AG08395 (cell line): ENCODE measurements around the gene NPIPB13.
"Not testable (repeated sequence)": the region's sequence is repeated elsewhere in the genome, so short reads cannot be mapped to it uniquely, and the experiment has no call there.

Experiments used
- DNase-seq: peaks from one replicate; pipeline ENCODE4 v3.0.0; 2012; ENCODE audit warnings: mixed read lengths, low spot score

The NPIPB13 gene

DNA sequence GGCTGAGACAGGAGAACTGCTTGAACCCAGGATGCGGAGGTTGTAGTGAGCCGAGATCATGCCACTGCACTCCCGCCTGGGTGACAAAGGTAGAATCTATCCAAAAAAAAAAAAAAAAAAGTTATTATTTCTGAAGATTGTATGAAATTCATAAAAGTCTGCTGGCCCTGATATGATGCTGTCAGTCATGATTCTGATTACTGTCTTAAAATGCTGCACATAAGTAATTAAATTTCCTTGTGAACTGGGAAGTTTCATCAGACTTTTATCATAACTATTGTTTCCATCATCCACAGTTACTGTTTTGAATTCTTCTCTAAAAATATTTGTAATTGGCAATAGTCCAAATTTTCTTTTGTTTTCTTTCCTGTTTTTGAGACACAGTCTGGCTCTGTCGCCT is at the start of gene NPIPB13:
Gene NPIPB13, minus strand, starts transcription at position 101 of the 400 bp plus-strand sequence. CDS start 2,906 bp downstream, outside the sequence.
- DNase-seq = not testable (repeated sequence)

DNA sequence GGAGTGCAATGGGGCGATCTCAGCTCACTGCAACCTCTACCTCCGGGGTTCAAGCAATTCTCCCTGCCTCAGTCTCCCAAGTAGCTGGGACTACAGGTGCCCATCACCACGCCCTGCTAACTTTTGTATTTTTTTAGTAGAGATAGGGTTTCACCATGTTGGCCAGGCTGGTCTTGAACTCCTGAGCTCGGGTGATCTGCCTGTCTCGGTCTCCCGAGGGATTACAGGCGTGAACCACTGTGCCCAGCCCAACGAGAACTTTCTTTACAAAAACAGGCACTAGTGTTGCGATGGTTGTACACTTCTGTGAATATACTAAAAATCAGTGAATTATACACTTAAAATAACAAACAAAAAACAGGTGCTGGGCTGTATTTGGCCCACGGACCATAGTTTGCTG is 34.1 kb upstream of the NPIPB13 start:
- not testable (repeated sequence) for DNase-seq

DNA sequence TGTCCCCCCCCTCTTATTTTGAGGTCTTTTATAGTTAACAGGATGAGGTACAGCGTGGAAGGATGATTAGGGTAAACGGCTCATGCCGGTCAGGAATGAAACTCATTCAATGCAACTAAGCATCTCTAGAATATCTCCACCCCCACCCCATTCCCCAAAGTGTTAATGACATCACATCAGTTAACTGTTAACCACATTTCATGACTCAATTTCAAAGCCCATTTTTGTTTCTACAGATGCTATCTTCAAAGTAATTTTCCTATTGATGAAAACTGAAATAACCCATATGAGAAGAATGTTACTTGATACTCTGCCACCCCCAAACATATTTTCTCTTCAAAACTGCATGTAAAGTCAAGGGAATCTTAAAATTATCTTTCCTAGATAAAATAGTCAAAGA is 30.2 kb upstream of the NPIPB13 start:
- not testable (repeated sequence) for DNase-seq

DNA sequence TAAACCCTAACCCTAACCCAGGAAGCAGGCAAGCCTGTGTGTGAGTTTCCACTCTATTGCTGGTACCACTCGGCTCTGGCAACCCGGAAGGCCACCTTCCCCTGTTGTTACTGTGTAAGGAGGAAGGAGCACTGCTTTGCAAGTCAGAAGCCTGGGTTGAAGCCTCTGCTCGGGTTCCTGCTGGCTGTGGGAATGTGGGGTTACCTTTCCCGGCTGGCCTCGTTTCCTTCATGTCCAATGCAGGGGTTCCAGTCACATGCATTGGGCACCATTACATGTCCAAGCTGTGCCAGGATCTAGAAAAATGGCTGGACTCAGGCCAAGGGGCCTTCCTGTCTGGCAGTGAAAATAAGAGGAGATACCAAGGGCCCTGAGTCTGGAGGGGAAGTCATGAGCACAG is 31.2 kb downstream of the NPIPB13 start:
- not testable (repeated sequence) for DNase-seq

DNA sequence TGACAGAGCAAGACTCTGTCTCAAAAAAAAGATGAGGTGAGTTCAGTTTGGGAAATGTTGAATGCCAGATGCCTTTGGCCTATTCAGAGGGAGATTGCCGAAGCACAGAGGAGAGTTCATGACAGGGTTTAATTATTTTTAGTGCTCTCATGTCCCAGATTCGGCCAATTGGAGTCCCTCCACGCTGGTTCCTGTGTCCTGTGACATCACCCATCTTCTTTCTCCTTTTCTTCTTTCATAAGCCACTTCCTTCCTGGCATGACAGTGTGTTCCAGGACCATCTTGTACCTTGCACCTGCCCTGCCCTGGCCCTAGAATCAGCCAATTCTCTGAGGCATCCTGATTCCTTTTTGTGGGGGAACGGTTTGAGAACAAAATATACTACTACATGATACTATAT is 36.9 kb downstream of the NPIPB13 start:
- DNase-seq = not testable (repeated sequence)

DNA sequence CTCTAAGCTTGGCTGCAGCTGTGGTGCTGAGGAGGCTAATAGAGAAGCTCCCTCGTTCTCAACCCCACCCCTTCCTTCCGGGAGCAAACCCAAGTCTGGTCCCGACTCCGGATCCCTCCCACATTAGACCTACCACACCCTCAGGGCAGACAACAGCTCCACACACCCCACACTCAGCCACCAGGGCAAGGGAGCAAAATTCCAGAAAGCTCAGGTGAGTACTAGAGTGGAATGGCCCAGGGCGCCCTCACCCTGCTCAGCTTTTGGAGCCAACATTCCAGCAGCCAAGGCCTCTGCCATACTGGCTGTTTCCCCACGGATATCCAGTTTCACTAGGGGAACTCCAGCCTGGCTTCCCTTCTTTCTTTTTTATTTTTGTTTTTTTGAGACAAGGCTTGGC is 39.2 kb downstream of the NPIPB13 start:
- DNase-seq = not testable (repeated sequence)

DNA sequence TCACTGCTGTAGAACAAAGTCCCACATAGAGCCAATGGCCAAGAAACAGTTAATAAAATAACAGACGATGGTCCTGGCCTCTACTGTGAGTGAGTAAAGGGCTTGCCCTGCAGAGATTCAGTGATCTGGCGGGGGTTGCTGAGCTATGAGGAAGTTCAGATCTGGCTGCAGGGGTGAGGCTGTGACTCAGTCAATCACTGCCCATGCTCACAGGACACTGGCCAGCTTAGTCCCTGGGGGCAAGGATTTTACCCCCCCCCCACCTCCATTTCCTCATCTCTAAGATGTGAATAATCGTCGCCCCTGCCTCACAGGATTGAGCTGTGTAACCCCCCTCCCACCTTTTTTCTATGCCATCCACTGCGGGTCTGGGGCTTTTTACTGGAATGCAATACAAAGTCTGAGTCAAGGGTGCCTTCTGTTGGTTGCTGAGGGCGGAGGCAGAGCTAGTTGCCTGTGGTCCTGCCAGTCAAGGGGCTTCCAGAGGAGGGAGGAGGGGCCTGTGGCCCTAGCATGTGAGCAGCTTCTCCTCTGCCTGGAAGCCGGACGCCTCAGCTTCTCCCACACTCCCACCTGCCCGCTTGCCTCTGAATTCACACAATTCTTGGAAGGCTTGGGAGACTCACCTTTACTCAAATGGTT is 41.1 kb downstream of the NPIPB13 start:
- DNase-seq = not testable (repeated sequence)

DNA sequence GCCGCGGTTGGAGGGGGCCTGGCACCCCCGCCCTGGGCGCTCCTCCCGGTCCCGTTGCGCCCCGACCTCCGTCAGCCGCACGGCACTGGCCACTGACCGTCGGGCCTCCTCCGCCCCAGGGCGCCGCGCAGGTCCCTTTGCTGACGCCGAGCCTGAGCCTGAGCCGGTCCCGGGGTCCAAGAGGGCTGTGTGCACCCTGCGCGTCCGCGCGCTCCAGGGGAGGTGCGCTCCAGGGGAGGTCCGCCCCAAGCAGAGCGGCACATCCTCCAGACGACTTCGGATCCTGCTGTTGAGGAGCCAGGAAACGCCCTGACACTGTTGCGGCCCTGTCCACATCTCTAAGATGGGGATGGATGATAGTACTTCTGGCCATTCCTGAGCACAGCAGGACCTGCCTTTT is 42.0 kb downstream of the NPIPB13 start:
- not testable (repeated sequence) for DNase-seq

DNA sequence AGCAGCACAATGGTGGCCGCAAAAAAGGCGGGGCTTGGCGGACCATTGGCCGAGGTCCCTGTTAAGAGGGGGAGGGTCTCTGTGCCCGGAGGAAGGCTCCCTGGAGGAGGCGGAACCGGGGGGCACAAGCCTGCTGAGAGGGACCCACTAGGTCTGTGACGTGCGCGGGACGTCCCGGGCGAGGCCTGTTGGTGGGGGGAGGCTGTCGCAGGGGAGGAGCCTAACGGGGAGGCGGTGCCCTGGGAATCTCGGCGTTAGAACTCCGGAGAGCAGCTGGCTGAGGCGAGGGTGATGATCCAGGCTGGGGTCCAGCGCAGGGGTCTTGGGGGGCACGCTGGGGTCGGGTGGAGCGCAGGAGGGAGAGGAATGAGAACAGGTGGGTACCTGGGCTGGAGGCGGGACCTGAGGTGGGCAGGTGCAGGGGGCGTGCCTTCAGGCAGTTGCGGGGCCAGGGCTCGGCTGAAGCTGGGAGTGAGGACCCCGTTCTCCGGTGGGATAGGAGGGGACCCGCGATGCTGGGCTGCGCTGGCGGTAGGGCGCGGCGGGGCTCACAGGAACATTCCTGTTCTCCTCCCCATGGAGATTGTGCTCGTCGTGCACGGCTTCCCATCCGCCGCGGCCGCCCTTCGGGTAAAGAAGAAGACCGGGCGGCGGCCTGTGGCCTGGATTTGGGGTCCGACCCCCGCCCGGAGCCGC is 42.6 kb downstream of the NPIPB13 start:
- DNase-seq = not testable (repeated sequence)

DNA sequence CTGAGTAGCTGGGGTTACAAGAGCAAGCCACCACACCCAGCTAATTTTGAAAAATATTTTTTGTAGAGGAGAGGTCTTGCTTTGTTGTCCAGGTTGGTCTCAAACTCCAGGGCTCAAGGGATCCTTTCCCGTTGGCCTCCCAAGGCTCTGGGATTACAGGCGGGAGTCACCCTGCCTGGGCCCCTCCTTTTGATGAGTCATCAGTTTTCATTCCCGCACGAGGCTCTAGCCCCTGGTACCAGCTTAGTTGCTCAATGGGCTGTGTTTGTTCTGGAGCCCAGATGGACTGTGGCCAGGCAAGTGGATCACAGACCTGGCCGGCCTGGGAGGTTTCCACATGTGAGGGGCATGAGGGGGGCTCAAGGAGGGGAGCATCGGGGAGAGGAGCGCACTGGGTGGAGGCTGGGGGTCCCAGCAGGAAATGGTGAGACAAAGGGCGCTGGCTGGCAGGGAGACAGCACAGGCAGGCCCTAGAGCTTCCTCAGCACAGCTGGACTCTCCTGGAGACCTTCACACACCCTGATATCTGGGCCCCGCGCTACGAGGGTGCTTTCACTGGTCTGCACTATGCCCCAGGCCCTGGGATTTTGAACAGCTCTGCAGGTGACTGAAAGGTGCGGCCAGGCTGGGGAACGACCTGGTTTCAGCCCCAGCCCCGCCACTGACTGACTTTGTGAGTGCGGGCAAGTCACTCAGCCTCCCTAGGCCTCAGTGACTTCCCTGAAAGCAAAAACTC is 48.5 kb downstream of the NPIPB13 start:
- not testable (repeated sequence) for DNase-seq

DNA sequence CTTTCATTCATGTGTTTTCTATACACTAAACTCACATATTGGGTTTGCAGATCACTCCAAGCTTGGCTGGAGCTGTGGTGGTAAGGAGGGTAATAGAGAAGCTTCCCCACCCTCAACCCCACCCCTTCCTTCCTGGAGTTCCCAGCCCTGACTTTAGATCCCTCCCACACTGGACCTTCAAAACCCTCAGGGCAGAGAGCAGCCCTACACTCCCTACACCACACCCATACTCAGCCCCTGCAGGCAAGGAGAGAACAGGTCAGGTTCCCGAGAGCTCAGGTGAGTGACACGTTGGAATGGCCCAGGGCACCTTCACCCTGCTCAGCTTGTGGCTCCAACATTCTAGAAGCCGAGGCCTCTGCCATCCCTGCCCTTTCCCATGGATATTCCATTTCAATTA is 49.2 kb downstream of the NPIPB13 start, which contains the start of gene SULT1A3:
Gene SULT1A3, plus strand, starts transcription at position 207 of the 400 bp plus-strand sequence. CDS start 1,474 bp downstream, outside the sequence.
- not testable (repeated sequence) for DNase-seq
